ENCODE measurements around the gene CCDC83.
"Not testable (repeated sequence)": the region's sequence is repeated elsewhere in the genome, so short reads cannot be mapped to it uniquely, and the experiment has no call there.

GRCh38 chr11:85926653-85927214 is 71.6 kb downstream of the CCDC83 start:
- not testable (repeated sequence) for TF ChIP-seq CTCF (conservative IDR thresholded peaks at IDR 0.05 in 1 of 2, IDR thresholded peaks at IDR 0.05 in 1 of 2; ENCODE audit: low read depth in 1 of 2, low read length in 2 of 2); EZH2 (IDR thresholded peaks at IDR 0.05; ENCODE audit: low read length, missing control alignments)

Data from fibroblast of lung (primary cell).